ENCODE results near the gene CD74. TPM values are rescaled to one million over a fixed set of nuclear protein-coding genes. Genes with fewer than 3 reads are reported as not detected.

CD74 gene
- polyA plus RNA-seq, 1 donor from 2014 or later: not detected

GRCh38 chr5:150444770-150445169 lies 32.1 kb upstream of the CD74 start:
- no peaks in the 10 kb centered on the region for H3K9me3 ChIP-seq (ENCODE audit: low read length)
- no peak overlapping the region for H3K9ac ChIP-seq (ENCODE audit: low read length)
- no peaks in the 10 kb centered on the region for H3K9me2 ChIP-seq (ENCODE audit: insufficient read depth, low read length)
- no peaks in the 10 kb centered on the region for H3F3A ChIP-seq (ENCODE audit: insufficient read depth, low read length, poor library complexity, severe bottlenecking)
- H3K4me3 ChIP-seq (ENCODE audit: low read length): no peak overlapping the region
- no peak overlapping the region for H2AFZ ChIP-seq (ENCODE audit: low read depth, low read length)
- H4K20me1 ChIP-seq (ENCODE audit: insufficient read depth): no peaks in the 10 kb centered on the region
- peaks cover 19% of the 10 kb centered on the region for H3K79me2 ChIP-seq (replicated peaks; ENCODE audit: insufficient read depth, low read length)
- no peak for TF ChIP-seq TAF1 (IDR thresholded peaks at IDR 0.05; ENCODE audit: low read depth)
- TF ChIP-seq SMC3 (conservative IDR thresholded peaks at IDR 0.05; ENCODE audit: poor library complexity): no peak
- no peak for TF ChIP-seq POLR2AphosphoS5 (IDR thresholded peaks at IDR 0.05)
- TF ChIP-seq REST (IDR thresholded peaks at IDR 0.05; ENCODE audit: borderline replicate concordance): no peak
- no peak for TF ChIP-seq CTCF (IDR thresholded peaks at IDR 0.05; ENCODE audit: poor library complexity, severe bottlenecking)
- TF ChIP-seq RAD21 (conservative IDR thresholded peaks at IDR 0.05): no peak
- no peak for TF ChIP-seq EZH2 (IDR thresholded peaks at IDR 0.05; ENCODE audit: borderline replicate concordance, insufficient read depth, low read length, poor library complexity, severe bottlenecking)
- no peak for TF ChIP-seq MXI1 (conservative IDR thresholded peaks at IDR 0.05; ENCODE audit: poor library complexity, severe bottlenecking)
- TF ChIP-seq EP300 (conservative IDR thresholded peaks at IDR 0.05; ENCODE audit: poor library complexity, severe bottlenecking): no peak
- no peak overlapping the region for H3K4me2 ChIP-seq (ENCODE audit: low read length)
- no peaks in the 10 kb centered on the region for H3K27me3 ChIP-seq (ENCODE audit: insufficient read depth, low read depth, low read length)
- no peak overlapping the region for H3K27ac ChIP-seq (ENCODE audit: low read length)
- no peaks in the 10 kb centered on the region for H3K36me3 ChIP-seq (ENCODE audit: insufficient read depth, low read length)

- Histone ChIP-seq H3K79me2 (replicated peaks; ENCODE audit: insufficient read depth, low read length) (peaks cover 9% of the 10 kb centered on the region), H3K9ac (ENCODE audit: low read length) (no peak overlapping the region), H3K4me2 (ENCODE audit: low read length) (no peak overlapping the region), H3K27ac (ENCODE audit: low read length) (no peak overlapping the region), H3K36me3 (ENCODE audit: insufficient read depth, low read length) (no peaks in the 10 kb centered on the region), H2AFZ (ENCODE audit: low read depth, low read length) (no peak overlapping the region), H3F3A (ENCODE audit: insufficient read depth, low read length, poor library complexity, severe bottlenecking) (no peaks in the 10 kb centered on the region), H4K20me1 (ENCODE audit: insufficient read depth) (no peaks in the 10 kb centered on the region), H3K27me3 (ENCODE audit: insufficient read depth, low read depth, low read length) (no peaks in the 10 kb centered on the region), H3K9me2 (ENCODE audit: insufficient read depth, low read length) (no peaks in the 10 kb centered on the region), H3K9me3 (ENCODE audit: low read length) (no peaks in the 10 kb centered on the region), H3K4me3 (ENCODE audit: low read length) (no peak overlapping the region)
- TF ChIP-seq TAF1 (IDR thresholded peaks at IDR 0.05; ENCODE audit: low read depth): no peak
- no peak for TF ChIP-seq POLR2AphosphoS5 (IDR thresholded peaks at IDR 0.05)
- no peak for TF ChIP-seq EP300 (conservative IDR thresholded peaks at IDR 0.05; ENCODE audit: poor library complexity, severe bottlenecking)
- TF ChIP-seq SMC3 (conservative IDR thresholded peaks at IDR 0.05; ENCODE audit: poor library complexity): no peak
- no peak for TF ChIP-seq CTCF (IDR thresholded peaks at IDR 0.05; ENCODE audit: poor library complexity, severe bottlenecking)
- no peak for TF ChIP-seq RAD21 (conservative IDR thresholded peaks at IDR 0.05)
- no peak for TF ChIP-seq REST (IDR thresholded peaks at IDR 0.05; ENCODE audit: borderline replicate concordance)
- TF ChIP-seq MXI1 (conservative IDR thresholded peaks at IDR 0.05; ENCODE audit: poor library complexity, severe bottlenecking): no peak
- no peak for TF ChIP-seq EZH2 (IDR thresholded peaks at IDR 0.05; ENCODE audit: borderline replicate concordance, insufficient read depth, low read length, poor library complexity, severe bottlenecking)
Measured at GRCh38 chr5:150443242-150444075, 30.7 kb upstream of the CD74 start.

Data from neural cell (in vitro differentiated cells).